ENCODE results near the gene CMTM3. TPM values are rescaled to one million over a fixed set of nuclear protein-coding genes. Genes with fewer than 3 reads are reported as not detected.
A peak's percentile ranks its signal among the peaks of the same experiment; 100 is the strongest.

The CMTM3 gene
- polyA plus RNA-seq, 1 experiment: 35.5 TPM

DNA sequence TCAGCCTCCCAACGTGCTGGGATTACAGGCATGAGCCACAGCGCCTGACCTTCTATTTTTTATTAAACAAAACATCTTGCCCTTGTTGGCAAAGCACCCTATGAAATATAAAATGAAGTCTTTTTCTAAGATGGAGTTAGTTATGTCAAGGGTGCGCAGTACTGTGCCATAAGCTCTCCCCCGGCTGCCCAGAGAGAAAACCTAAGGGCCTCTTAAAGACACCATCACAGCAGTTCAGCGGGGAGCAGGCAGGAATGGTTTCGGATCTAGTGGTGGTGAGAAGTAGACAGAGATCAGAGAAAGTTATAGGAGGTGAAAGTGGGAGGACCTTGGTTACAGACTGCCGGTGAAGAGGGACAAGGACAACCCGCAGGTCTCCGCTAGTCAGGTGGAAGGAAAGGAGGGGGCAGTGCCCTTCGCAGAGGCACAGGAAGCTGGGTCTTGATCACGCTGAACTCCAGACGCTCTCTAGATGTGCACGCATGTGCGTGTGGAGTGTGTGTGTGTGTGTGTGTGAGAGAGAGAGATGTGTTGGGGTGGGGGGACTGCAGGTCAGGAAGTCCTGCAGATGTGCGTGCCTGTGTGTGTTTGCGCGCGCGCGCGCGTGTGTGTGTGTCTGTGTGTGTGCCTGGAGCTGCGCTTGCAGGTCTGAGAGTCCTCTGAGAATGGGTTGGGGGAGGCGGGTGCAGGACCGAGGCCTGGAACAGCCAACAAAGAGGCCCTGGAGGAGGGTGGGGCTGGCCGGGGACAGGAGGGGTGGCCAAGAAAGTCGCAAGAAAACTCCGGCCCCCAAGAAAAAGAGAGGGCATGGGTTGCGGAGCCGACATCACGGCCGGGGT, 748 bp upstream of the CMTM3 start:
- peaks cover 3% of the 10 kb centered on the region; the same call in 1 of the 2 replicates for H3K36me3 ChIP-seq (ENCODE audit: control insufficient read depth, insufficient read depth, low read length)
- ChIA-PET POLR2A (interaction anchor here (0.6 kb wide), 1 partner anchor 92 kb away, joined by 4 read pairs; no protein-coding TSS in a partner anchor), CTCF (interaction anchor here (0.6 to 3.1 kb wide), 14 partner anchors 10 to 257 kb away, joined by 3 to 21 read pairs (median 4); partner anchors contain the start of gene CMTM2)
- peaks cover 2% of the 10 kb centered on the region; the same call in 1 of the 2 replicates for H3K27me3 ChIP-seq (ENCODE audit: control insufficient read depth, insufficient read depth, low read length)
- H3K4me3 ChIP-seq (ENCODE audit: low read depth, low read length): peak overlapping the region; percentile 87
- TF ChIP-seq, protein P1, sequence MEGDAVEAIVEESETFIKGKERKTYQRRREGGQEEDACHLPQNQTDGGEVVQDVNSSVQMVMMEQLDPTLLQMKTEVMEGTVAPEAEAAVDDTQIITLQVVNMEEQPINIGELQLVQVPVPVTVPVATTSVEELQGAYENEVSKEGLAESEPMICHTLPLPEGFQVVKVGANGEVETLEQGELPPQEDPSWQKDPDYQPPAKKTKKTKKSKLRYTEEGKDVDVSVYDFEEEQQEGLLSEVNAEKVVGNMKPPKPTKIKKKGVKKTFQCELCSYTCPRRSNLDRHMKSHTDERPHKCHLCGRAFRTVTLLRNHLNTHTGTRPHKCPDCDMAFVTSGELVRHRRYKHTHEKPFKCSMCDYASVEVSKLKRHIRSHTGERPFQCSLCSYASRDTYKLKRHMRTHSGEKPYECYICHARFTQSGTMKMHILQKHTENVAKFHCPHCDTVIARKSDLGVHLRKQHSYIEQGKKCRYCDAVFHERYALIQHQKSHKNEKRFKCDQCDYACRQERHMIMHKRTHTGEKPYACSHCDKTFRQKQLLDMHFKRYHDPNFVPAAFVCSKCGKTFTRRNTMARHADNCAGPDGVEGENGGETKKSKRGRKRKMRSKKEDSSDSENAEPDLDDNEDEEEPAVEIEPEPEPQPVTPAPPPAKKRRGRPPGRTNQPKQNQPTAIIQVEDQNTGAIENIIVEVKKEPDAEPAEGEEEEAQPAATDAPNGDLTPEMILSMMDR (IDR thresholded peaks at IDR 0.05; ENCODE audit: insufficient read depth, low read depth, low read length): no peak
- peak; percentile 31 for DNase-seq (ENCODE audit: low read depth)

DNA sequence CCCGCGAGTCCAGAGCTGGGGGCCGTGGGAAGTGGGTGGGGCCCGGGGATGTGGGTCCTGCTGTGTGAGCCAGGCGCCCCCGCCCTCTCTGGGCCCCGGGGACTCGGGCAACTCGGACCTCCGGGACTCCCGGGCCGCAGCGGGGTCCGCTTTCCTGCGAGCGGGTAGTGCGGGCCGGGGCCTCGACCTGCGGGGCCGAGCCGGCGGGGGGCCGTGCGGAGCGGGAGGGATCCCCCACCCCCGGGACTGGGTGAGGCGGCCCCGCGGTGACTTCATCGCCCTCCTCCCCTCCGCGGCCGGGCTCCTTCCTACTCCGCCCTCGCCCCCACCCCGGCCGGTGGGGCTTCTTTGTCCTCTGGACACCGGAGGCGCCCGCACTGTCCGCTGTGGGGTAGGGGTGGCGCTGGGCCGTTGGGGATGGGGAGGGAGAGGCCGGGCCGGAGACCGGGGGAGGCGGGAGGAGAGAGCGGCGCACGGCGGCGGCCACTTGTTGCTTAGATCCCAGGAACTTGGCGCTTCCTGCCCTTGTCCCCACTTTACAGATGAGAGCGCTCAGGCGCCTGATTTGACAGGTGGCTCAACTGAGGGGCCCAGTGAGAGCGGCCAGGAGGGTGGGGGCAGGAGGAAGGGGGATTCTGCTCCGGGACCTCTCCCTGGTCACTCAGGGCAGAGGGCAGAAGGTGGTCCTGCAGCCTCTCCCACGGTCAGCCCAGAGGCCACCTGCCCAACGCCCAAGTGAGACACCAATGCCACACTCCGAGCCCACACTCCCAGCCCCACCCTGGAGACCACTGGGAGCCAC, 874 bp downstream of the CMTM3 start:
- peaks cover 2% of the 10 kb centered on the region; the same call in 1 of the 2 replicates for H3K27me3 ChIP-seq (ENCODE audit: control insufficient read depth, insufficient read depth, low read length)
- TF ChIP-seq, protein P1 (IDR thresholded peaks at IDR 0.05; ENCODE audit: insufficient read depth, low read depth, low read length): 0 out of 2 replicates have a peak, but pooled peaks have one; percentile 7
- peak overlapping the region; percentile 87 for H3K4me3 ChIP-seq (ENCODE audit: low read depth, low read length)
- ChIA-PET CTCF (interaction anchor here (0.6 to 3.1 kb wide), 5 partner anchors 93 to 199 kb away, joined by 3 to 21 read pairs (median 4); no protein-coding TSS in a partner anchor), POLR2A (interaction anchor here (0.6 kb wide), 1 partner anchor 136 kb away, joined by 19 read pairs; no protein-coding TSS in a partner anchor)
- H3K36me3 ChIP-seq (ENCODE audit: control insufficient read depth, insufficient read depth, low read length): peaks cover 18% of the 10 kb centered on the region
- no peak for DNase-seq (ENCODE audit: low read depth)

DNA sequence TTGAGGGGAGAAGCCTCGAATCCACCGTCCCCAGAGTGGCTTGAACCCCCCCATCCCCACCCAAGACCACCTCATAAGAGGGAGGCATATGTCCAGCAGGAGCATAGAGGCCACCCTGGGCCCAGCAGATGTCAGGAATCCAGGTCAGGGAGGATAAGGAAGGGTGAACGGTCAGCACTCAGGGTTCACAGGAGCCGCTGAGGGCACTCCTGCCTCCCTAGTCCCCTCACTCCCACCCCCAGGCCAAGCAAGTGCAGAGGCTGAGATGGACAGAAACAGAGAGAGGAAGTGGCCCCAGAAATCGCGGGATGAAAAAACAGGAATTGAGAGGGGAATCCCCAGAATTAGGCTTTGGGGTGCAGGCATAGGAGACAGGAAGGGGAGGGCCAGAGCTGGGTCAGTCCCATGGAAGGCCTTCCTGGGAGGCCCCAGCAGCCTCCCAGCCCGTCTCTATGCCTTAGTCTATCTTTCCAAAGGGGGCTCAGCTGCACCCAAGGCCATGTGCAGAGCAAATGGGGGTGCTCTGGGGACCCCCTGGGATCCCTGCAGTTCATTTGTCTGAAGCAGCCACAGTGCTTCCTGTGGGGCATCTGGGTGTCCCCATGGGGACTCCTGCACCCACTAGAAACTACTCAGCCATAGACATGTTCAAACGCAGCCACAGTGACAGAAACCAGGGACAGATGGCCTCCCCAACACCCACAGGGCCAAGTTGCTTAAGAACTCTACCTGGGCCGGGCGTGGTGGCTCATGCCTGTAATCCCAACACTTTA, 1.7 kb downstream of the CMTM3 start:
- POLR2A ChIA-PET: no interaction called here
- TF ChIP-seq, protein P1 (IDR thresholded peaks at IDR 0.05; ENCODE audit: insufficient read depth, low read depth, low read length): no peak
- Histone ChIP-seq H3K36me3 (ENCODE audit: control insufficient read depth, insufficient read depth, low read length) (peaks cover 24% of the 10 kb centered on the region), H3K27me3 (ENCODE audit: control insufficient read depth, insufficient read depth, low read length) (peaks cover 2% of the 10 kb centered on the region; the same call in 1 of the 2 replicates), H3K4me3 (ENCODE audit: low read depth, low read length) (peak overlapping the region; percentile 87)
- CTCF ChIA-PET: interaction anchor here (3.5 to 3.6 kb wide), 2 partner anchors 45 to 56 kb away, joined by 18 to 31 read pairs; no protein-coding TSS in a partner anchor
- no peak for DNase-seq (ENCODE audit: low read depth)

DNA sequence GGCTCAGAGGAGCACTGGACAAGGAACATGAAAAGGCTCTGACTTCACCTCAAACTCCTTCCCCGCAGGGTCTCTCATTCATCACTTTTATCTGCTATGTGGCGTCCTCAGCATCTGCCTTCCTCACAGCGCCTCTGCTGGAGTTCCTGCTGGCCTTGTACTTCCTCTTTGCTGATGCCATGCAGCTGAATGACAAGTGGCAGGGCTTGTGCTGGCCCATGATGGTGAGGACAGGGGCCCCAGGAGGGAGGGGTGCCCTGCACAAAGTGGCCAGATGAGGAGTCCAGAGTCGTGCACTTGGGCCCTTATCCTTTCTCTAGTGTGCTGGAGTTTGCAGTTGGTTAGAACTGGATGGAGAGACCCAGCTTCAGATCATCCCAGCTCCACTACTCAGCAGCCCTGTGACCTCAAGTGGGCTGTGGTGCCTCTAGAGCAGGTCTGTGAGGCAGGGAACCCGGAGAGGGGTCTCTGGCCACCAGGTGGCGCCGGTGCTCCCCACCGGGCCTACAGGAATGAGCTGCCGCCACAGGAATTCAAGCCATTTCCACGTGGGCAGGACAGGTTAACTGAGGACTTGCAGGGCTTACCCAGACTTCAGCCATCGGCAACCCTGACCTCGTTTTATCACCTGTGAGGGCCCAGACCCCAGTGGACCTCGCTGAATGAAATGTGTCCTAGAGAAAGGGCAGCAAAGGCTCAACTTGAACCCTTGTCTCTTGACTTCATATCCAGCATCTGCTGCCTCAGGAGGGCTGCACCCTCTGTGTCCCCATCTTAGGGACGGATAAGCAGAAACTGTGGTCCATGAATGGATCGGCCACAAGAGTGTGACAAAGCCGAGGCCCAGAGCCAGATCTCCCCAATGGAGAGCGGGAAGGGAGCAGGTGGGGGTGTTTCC, 4.0 kb downstream of the CMTM3 start:
- H3K4me3 ChIP-seq (ENCODE audit: low read depth, low read length): no peak overlapping the region
- peaks cover 35% of the 10 kb centered on the region for H3K36me3 ChIP-seq (ENCODE audit: control insufficient read depth, insufficient read depth, low read length)
- TF ChIP-seq, protein P1 (IDR thresholded peaks at IDR 0.05; ENCODE audit: insufficient read depth, low read depth, low read length): peak; percentile 94
- POLR2A ChIA-PET: no interaction called here
- peak; percentile 32 for DNase-seq (ENCODE audit: low read depth)
- CTCF ChIA-PET: interaction anchor here (0.5 to 3.6 kb wide), 32 partner anchors 10 to 521 kb away, joined by 3 to 41 read pairs (median 4); no protein-coding TSS in a partner anchor
- H3K27me3 ChIP-seq (ENCODE audit: control insufficient read depth, insufficient read depth, low read length): no peaks in the 10 kb centered on the region
